Kidney (tissue), 14 donors: ENCODE measurements around the gene JPT2. TPM values are rescaled to one million over a fixed set of nuclear protein-coding genes. Genes with fewer than 3 reads are reported as not detected.
A peak's percentile ranks its signal among the peaks of the same experiment; 100 is the strongest.

ENCODE experiments used
- DNase-seq, 5 donors: peaks; one replicate each; pipeline ENCODE4 v3.0.0-alpha.2; 2013 to 2020
- FAIRE-seq: peaks from 2 replicates; lab custom pipeline; 2012; peaks lifted over from hg19 to GRCh38; lab: Jason Lieb, UNC
- H3K27ac ChIP-seq, 2 donors: one replicate each; pipeline ENCODE4 v1.7.0; 2013; ENCODE audit warnings: low read depth in 2 of 2, low read length in 2 of 2, inconsistent platforms in 1 of 2
- H3K27me3 ChIP-seq: one replicate; pipeline ENCODE4 v1.7.1; 2013; ENCODE audit warnings: low read length, inconsistent platforms; ENCODE audit not compliant: control insufficient read depth, insufficient read depth
- H3K36me3 ChIP-seq, 3 donors: one replicate each; pipeline versions ENCODE4 v1.7.0 to v1.7.1; 2013; ENCODE audit warnings: low read length in 3 of 3, control low read depth in 1 of 3, inconsistent platforms in 1 of 3; ENCODE audit not compliant: insufficient read depth in 3 of 3, control insufficient read depth in 2 of 3
- H3K4me1 ChIP-seq, 3 donors: one replicate each; pipeline versions ENCODE4 v1.7.0 to v1.7.1; 2013; ENCODE audit warnings: low read length in 3 of 3, inconsistent platforms in 1 of 3, low read depth in 1 of 3; ENCODE audit not compliant: control insufficient read depth in 2 of 3, insufficient read depth in 2 of 3
- H3K4me3 ChIP-seq, 3 donors: one replicate each; pipeline versions ENCODE4 v1.7.0 to v1.8.1; 2013; ENCODE audit warnings: low read length in 3 of 3, control low read depth in 1 of 3, inconsistent platforms in 1 of 3
- H3K9ac ChIP-seq, 3 donors: one replicate each; pipeline versions ENCODE4 v1.7.0 to v1.7.1; 2013; ENCODE audit warnings: low read length in 3 of 3, control low read depth in 1 of 3, inconsistent platforms in 1 of 3
- H3K9me3 ChIP-seq, 3 donors: one replicate each; pipeline versions ENCODE4 v1.7.0 to v1.7.1; 2013; ENCODE audit warnings: low read length in 3 of 3, control low read depth in 1 of 3, inconsistent platforms in 1 of 3; ENCODE audit not compliant: control insufficient read depth in 2 of 3, insufficient read depth in 1 of 3
- intact Hi-C: fragments of 100-400 bp; cut with DNase I; formaldehyde crosslinking; loops from one replicate; pipeline ENCODE4 v1.11.1; 2022
- polyA plus RNA-seq: library from polyadenylated mRNA; stranded (reverse); fragments of 350-450 nt; fragmentation: Illumina TruSeq; extraction: RNeasy Lipid Tissue Mini Kit (QIAGEN cat#74804); gene quantifications from one replicate; pipeline ENCODE4 v1.2.3, GENCODE V29; 2014; ENCODE audit warnings: low read depth, low replicate concordance; ENCODE audit not compliant: insufficient read depth
- total RNA-seq: library from RNA; stranded (reverse); fragmentation: NEBNext Ultra II Directional; extraction: Animal tissue kit (Norgen Biotek cat#: 25700); gene quantifications from one replicate; pipeline ENCODE4 v1.2.1, GENCODE V29; 2021
- TF ChIP-seq, protein P1 (sequence below): IDR thresholded peaks from 3 replicates; pipeline ENCODE4 v1.5.1; 2012; ENCODE audit warnings: mild to moderate bottlenecking, moderate library complexity, borderline replicate concordance; ENCODE audit not compliant: insufficient read depth; ENCODE audit errors: extremely low read depth
- donor health status: control.
- donor health status: control.
- donor health status: control.
- donor health status: control.
- donor health status: control.
- donor health status: DM: yes; HTN: yes; CAD: no.
- donor health status: Normal renal cell carcinoma (clear cell type).

Gene JPT2
- total and polyA plus RNA-seq, 2 donors from 2014 or later = 32.8 to 89.3 TPM

DNA sequence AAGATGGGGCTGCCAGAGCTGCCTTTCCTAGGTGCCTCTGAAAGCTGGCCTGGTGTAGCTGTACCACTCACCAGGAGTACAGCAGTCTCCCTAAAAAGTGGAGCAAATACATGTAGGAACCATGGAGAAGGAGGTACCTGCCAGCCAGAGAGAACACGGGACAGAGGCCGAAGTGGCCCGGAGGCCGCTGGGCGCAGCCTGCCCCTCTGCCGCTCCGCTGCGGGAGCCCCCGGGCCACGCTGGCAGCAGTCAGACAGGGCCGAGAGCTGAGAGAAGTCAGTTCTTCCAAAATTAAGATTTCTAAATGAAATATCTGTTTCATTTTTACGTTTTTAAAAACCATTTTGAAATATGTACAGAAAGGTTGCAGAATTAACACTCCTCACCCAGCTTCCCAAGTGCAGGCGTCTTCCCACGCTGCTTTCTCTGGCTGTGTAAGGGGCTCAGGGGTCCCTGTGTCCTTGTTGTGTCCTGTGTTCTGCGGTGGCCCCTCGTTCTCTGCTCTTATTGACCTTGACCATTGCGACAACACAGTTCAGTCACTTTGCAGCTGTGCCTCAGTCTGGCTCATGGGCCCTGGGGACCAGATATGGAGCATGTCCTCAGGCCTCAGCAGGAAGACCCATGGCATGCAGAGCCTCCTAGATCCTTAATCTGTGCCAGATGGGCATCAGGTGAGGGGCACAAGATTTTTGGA is 32.9 kb downstream of the JPT2 start:
- H3K9me3 ChIP-seq = no peaks in the 10 kb centered on the region
- no peak overlapping the region for H3K4me3 ChIP-seq
- peaks cover 0 to 19% (median 19%) of the 10 kb centered on the region in 3 donors for H3K4me1 ChIP-seq
- no peak for DNase-seq
- no peak overlapping the region for H3K27ac ChIP-seq
- H3K27me3 ChIP-seq = no peaks in the 10 kb centered on the region
- TF ChIP-seq, protein P1, sequence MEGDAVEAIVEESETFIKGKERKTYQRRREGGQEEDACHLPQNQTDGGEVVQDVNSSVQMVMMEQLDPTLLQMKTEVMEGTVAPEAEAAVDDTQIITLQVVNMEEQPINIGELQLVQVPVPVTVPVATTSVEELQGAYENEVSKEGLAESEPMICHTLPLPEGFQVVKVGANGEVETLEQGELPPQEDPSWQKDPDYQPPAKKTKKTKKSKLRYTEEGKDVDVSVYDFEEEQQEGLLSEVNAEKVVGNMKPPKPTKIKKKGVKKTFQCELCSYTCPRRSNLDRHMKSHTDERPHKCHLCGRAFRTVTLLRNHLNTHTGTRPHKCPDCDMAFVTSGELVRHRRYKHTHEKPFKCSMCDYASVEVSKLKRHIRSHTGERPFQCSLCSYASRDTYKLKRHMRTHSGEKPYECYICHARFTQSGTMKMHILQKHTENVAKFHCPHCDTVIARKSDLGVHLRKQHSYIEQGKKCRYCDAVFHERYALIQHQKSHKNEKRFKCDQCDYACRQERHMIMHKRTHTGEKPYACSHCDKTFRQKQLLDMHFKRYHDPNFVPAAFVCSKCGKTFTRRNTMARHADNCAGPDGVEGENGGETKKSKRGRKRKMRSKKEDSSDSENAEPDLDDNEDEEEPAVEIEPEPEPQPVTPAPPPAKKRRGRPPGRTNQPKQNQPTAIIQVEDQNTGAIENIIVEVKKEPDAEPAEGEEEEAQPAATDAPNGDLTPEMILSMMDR = no peak
- intact Hi-C loops = no loop called here
- no peaks in the 10 kb centered on the region for H3K36me3 ChIP-seq
- H3K9ac ChIP-seq = no peak overlapping the region
- FAIRE-seq = no peak

DNA sequence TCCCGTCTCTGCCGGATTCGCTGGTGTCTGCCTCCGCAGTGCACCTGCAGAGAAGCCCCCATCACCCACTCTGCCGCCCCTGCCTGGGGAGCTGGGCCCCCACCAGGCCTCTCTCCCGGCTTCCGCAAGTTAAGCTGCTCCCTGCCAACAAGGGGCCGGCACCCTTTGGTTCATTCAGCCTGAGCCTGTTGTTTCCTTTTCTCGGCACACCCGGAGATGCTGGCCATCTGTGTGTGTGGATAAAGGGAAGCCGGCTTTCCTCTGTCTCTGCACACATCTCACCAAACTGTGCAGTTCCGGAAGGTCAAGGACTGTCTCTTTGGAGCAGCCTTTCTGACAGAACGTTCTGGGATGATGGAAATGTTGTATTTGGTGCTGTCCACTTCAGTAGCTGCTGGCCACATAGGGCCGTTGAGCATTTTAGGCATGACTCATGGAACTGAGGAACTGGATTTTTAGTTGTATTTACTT is 34.7 kb downstream of the JPT2 start:
- no peak for FAIRE-seq
- H3K27ac ChIP-seq = peak overlapping the region in 1 of 2 donors; percentile 13

DNA sequence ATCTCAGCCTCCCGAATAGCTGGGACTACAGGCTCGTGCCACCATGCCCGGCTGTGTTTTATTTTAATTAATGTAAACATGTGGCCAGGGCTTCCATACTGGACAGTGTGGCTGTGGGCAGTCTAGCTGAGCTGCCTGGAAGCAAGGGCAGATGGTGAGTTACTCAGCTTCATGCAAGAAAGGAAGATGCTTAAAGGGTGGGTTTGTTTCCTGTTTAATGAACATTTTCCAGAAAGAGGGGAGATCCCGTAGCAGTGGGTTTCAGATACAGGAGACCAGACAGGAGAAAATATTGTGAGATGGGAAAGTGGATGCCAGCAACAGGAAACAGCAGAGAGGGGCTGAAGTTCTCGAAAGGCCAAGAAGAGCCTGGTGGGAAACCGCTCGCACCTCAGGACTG is 35.3 kb downstream of the JPT2 start:
- TF ChIP-seq, protein P1 = no peak
- peak overlapping the region in 1 of 3 donors; percentile 38 for H3K9ac ChIP-seq
- no peaks in the 10 kb centered on the region for H3K36me3 ChIP-seq
- peak overlapping the region in 1 of 3 donors; percentile 38 for H3K4me3 ChIP-seq
- no peaks in the 10 kb centered on the region for H3K9me3 ChIP-seq
- no peaks in the 10 kb centered on the region for H3K27me3 ChIP-seq
- intact Hi-C loops = no loop called here
- H3K4me1 ChIP-seq = peaks cover 0 to 10% (median 8%) of the 10 kb centered on the region in 3 donors
- peak overlapping the region; percentile 13 to 62 for H3K27ac ChIP-seq
- FAIRE-seq = no peak
- DNase-seq = no peak

More for the DNA sequence above, 34.7 kb downstream of the JPT2 start:
- no peak for DNase-seq
- intact Hi-C loops = no loop called here
- no peak overlapping the region for H3K9ac ChIP-seq
- TF ChIP-seq, protein P1 = no peak
- no peaks in the 10 kb centered on the region for H3K9me3 ChIP-seq
- no peaks in the 10 kb centered on the region for H3K36me3 ChIP-seq
- no peaks in the 10 kb centered on the region for H3K27me3 ChIP-seq
- H3K4me3 ChIP-seq = peak overlapping the region in 1 of 3 donors; percentile 38
- peaks cover 0 to 12% (median 11%) of the 10 kb centered on the region in 3 donors for H3K4me1 ChIP-seq
